Activated CD4-positive, alpha-beta T cell treated with anti-CD3 and anti-CD28 coated beads, Interleukin-2, amount 50 U/mL, for 4 hours (primary cell): ENCODE data around the gene ATP2C1.

Source experiments
- DNase-seq, 2 experiments: peaks; one replicate each; pipeline ENCODE4 v3.0.0-alpha.2; 2020

Gene ATP2C1

DNA sequence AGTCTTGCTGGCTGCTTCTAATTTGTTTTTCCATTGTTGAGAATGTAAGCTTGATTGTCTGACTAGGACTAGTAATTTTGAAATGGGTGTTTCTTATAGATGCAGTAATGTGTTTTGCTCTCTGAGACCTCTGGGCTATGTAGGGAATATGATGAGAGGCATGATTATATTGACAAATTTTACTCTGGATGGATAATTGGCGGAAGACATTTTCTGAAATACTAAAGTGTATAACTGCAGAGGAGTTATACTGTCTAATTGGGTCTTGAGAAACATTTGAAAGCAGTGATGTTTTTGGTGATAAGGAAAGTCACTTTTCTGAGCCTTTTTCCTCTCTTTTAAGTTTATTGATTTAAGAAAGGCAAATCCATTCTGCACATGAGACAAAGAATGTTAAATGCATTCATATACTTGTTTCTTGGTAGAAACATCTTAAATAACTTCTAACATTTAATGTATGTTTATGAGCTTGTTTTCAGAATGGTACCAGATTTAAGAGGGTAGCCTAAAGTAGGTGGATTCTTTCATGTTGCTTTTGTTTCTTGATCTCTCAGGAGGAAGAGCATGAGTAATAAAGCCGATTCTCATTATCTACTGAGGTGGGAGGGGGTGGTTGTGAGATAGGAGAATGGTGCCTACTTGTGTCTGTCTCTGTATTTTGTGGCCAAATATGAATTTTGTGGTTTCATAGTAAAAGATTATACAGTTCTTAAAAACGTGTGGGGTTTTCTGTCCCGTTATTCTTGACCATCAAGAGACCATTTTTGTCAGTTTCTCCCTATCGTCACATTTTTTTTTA, 2.0 kb downstream of the ATP2C1 start:
- DNase-seq, result no peak

DNA sequence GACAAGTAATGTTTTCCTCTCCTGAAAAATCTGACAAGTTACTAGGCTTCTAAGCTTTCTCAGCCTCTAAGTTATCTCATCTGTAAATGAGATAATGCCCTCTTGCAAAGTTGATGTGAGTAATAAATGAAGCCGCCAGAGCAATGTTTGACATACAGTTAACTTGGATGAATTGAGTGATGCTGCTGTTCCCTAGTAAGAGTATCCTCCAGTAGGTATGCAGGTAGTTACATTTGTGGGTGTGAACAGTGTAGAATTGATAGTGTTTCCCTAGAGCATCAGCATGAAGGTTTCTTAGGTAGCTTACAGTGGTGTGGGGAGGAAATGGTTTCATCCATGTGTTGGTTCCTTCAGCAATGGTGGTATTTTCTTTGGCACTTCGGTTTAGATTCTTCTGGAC, 3.4 kb downstream of the ATP2C1 start:
- DNase-seq, result no peak

DNA sequence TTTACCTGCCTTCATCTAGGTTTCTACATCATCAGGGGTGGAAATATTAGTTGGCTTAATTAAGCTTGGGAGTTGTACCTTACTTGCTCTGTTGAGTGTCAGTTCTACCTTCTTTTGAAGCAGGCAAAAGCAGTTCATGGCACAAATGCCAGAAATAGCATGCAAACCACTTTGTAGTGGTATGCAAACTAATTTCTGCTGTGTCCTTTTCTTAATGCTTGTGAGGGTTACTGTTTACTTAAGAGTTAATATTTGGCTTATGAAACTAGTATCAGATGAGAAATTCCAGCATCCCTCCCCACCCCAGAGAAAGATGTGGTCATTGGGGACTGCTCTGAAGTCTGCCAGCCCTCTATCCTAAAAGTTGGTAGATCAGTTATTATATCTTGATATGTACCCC, 7.1 kb downstream of the ATP2C1 start:
- DNase-seq, result no peak

DNA sequence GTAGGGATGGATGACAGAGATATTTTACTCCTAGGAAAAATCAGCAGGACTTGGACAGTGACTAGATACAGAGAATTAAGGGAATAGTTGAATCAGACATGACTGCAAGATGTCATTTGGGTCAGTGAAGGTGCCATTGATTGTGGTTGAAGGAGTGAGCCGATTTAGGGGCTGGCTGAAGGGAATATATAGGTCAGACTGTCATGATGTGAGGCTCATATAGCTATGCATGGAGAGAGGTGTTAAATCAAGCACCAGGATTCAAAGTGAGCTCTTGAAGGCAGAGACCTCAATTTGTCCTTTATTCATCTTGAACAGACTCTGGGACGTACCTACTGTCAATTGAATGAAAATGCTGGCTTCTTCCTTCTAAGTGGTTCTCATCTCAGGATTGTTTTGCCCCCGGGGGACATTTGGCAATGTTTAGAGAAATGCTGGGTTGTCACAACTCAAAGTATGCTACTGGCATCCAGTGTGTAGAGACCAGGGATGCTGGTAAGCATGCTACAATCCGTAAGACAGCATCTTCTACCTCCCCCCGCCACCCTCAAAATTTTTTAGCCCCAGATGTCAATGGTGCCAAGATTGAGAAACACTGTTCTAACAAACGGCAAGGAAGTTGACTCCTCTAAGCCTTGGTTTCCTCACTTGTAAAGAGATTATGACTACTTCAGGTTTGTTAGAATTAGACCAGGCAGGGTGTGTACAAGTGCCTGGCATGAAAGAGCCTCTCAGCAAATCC, 7.8 kb downstream of the ATP2C1 start:
- no peak for DNase-seq

DNA sequence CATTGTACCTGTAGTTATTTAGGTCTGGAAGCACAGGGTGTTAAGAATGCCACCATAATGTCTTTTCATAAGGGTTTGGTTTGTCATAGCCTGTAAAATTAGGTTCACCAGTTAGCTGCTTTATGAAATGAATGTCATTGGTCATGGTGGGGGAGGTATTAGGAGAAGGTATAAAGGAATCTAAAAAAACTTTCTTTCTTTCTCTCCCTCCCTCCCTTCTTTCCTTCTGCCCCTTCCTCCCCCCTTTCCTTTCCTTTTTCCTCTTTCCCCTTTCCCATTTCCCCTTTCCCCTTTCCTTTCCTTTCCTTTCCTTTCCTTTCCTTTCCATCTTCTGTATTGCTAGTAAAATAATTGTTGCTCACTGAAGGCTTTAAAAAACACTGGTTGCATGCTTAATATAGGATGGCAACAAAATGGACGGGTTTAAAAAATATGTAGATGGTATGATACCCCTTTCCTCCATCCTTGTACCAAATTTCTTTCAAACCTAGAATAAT, 9.6 kb downstream of the ATP2C1 start:
- DNase-seq, result no peak

DNA sequence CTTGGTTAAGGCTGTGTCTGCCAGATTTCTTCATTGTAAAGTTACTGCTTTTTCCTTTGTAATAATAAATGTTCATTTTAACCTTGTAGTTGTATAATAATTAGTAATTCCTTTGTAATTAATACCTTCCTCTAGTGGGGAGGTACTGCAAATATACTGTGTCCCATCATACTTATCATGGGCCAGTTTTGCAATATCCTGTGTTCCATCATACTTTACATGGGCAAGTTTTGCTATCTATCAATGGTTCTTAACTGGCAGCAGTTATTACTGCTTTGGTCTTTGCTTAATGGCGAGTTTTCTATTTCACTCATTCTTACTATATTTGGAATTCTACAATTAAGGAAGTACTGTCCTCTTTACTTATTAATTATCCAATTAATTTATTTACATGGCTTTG, 10.6 kb downstream of the ATP2C1 start:
- no peak for DNase-seq

DNA sequence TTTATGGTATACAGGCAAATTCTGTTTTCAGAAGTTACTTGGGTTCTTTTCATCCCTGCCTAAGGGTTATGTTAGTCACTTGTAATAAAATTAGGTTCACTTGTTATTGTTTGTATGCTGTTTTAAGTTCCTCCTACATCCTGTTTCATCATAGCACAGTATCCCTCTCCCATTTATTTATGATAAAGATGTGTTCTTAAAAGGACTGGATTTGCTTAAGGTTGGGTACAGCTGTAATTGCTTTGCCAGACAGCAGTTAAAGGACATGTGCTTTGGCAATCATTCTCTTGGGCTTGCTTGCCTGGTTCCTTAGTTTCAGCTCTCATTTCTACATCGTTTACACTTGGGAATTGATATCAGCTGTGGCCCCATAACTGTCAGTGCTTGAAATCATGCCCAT, 11.7 kb downstream of the ATP2C1 start:
- no peak for DNase-seq

DNA sequence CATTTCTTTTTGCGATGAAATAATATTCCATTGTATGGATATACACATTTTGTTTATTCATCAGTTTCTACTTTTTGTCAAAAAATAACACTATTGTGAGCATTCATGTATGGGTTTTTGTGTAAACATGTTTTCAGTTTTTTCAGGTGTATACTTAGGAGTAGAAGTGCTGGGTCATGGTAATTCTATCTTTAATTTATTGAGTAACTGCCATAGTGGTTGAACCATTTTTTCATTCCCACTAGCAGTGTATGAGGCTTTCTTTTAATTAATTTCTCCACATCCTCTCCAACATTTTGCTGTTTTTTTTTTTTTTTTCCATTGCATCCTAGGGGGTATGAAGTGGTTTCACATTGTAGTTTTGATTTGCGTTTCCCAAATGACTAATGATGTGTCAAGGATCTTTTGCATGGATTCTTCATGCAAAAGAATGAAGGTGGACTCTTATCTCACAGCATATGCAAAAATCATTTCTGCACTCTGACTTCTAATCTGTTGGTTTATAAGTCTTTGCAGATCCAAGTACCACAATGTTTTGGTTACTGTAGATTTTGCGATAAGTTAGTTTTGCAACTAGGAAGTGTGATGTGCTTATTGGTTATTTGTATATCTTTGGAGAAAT, 12.6 kb downstream of the ATP2C1 start:
- no peak for DNase-seq

DNA sequence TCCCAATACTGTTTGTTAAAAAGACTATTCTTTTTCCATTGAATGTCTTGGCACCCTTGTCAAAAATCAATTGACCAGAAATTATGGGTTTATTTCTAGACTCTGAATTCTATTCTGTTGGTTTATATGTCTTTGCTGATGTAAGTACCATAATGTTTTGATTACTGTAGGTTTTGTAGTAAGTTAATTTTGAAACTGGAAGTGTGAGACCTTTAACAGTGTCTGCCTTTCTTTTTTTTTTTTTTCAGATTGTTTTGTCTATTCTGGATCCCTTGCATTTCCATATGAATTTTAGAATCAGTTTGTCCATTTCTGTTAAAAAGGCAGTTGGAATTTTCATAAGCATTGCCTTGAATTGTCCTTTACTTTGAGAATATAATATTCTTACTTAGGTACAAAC, 13.6 kb downstream of the ATP2C1 start:
- no peak for DNase-seq

DNA sequence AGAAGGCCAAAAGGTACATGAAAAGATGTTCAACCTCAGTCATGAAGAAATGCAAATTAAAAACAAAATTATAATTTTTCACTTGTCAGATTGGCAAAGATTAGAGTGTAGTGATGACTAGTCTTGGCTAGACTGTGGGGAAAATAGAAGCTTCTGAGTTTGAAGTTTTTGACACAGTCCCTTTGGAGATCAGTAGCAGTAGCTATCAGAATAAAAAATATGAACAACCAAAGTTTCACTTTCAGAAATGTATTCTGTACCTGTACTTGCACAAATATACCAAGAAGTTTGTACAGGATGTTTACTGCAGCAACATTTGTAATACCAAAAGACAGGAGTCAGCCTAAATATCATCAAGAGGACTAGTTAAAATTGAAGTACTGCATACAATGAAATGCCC, 14.1 kb downstream of the ATP2C1 start:
- no peak for DNase-seq

DNA sequence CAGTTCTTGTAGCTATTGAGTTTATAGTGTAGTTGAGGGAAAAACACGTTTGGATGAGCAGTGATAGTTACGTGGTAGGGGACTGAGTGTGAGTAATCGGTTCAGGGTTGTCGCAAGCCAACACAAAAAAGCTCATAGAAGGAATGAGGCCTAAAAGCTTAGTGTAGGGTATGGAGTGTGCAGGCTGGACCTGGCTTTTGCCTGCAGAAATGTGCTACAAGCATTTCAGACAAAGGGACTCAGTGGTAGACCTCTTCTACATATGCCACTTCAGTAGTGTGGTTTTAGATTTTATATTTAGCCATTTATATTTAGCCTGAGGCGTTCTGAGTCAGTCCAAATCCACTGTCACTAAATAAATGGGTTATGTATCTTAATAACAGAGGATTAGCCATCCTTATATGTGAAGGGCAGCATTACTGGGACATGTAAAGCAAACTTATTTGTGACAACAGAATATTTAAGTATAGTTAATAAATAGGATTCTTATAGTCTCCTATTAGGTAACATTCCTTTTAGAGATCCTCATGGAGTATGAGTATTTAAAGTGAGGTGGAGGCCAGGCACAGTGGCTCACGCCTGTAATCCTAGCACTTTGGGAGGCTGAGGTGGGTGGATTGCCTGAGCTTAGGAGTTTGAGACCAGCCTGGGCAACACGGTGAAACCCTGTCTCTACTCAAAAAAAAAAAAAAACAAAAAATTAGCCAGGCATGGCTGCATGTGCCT, 21.8 kb downstream of the ATP2C1 start:
- no peak for DNase-seq

DNA sequence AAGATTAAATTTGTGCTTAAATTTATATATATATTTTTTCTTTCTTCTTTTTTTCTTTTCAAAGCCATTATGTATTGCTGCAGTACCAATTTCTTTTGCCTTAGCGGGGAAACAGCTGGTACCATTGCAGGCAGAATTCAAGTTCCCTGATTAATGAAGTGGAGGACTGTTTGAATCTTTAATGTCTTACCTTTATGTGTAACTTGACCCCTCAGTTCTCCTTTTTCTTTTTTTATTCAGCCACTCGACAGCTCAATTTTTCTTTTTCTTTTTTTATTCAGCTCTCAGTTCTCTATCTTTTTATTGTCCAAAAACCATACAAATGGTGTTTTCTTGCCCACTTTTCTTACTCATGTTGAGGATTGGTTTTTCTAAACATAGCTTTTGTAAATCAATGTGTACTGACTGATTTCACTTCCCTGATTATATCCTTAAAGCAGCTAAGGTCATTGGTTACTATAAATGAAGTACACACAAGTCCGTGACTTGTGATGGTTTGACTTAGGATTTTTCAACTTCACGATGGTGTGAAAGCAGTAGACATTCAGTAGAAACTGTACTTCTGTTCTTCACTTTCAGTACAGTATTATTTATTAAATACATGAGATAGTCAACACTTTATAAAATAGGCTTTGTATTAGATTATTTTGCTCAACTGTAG, 22.8 kb downstream of the ATP2C1 start:
- no peak for DNase-seq

DNA sequence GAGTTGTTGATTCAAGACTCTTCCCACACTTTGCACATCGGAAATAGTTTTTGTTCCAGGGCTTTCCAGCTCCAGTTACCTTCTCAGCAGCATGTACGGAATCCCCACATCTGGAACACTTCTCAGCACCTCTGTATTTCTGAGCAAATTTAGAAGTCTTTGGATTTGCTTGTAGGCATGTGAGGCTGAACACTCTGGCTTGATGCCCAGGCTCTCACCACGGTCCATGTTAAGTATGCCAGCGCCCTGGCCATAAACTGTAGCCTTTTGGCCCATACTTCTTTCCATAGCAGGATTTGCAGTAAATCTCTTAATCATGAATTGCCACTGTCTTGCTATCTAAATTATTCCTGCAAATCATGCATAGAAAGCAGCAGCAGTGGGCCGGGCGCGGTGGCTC, 24.4 kb downstream of the ATP2C1 start:
- no peak for DNase-seq

DNA sequence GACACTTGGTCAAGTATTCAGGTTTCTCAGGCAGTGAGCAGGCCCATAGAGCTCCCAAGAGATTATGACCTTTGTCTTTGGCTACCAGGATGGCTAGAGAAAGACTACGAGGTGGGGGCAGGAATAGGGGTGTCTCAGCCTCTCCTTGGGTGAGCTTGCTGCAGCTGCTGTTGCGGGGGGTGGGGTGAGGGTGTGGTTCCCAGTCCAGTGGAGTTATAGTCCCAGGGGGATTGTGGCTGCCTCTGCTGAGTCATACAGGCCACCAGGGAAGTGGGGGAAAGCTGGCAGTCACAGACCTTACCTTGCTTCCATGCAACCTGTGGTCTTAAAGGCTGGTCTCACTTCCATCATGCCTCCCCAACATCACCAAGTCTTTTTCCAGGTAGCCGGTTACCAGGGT, 31.7 kb downstream of the ATP2C1 start:
- DNase-seq, result no peak

DNA sequence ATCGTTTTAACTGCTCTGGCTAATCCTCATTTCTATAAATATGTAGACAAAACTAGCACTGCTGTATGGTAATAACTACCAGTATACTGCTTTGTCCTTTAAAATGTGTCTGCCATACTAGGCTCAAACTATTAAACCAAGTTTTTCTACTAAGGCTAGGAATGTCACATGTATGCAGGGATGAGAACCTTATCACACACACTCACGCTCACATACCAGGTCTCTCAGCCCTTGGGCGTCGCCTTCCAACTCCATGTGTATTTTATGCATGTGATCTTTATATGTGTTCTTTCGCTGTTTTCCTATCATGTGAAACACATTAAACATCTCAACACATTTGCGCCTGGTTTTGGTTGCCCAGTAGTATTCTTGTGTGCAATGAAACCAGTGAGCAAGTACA, 32.6 kb downstream of the ATP2C1 start:
- no peak for DNase-seq

DNA sequence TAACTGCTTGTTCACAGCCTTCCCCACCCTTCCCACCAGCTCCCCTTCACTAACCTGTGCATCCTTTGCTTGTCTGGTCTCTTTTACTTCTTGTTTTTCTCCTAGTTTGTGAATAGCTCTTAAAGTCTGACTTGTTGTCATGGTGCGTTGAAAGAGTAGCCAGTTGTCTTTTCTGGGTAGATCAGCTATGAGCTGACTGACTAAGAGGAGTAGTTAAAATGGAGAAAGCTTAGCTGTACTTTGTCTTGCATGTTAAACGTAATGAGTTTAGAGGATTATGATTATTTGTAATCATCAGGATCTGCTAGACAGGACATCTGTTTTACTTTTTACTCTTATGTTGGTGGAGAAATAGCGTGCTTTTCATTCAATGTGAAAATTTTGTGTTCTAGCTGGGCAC, 35.9 kb downstream of the ATP2C1 start:
- no peak for DNase-seq

DNA sequence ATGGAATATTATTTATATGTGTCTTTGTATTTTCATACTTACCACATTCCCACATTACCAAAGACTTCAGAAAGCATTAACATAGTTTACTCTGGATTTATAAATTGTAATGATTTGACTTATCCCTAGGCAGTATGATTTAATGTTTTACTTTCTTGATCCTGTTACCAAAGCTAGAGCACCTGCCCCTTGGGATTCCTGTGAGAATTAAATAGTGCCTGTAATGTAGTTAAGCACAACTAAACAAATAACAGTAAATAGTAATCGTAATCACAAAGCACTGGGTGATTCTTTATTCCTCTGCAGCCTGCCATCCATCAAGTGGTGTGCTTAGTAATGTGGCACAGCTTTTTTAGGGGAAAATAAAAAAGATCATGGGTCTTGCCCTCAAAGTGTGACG, 39.1 kb downstream of the ATP2C1 start:
- no peak for DNase-seq

DNA sequence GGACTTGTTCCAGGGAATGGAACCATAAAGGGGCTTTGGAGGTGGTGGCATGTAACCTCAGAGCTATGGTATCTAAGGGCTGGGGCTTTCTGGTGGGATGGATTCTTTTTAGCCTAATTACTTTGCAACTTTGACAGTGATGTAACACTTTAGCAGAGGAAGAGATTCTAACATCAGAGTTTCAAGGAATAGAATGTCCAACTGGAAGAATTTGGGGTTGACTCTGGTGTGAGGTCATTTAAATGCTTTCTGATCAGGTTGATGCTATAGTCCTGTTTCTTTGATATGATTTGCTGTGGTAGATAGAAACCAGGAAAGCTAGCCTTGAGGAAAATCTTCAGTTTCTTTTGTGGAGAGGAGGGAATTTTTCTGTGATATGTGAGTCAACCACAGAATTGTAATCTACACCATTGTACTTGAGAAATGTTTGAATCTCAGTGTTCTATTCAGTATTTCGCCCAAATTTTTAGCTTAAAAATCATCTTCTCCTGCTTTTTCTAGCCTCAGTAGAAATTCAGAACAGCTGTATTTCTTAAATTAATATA, 40.0 kb downstream of the ATP2C1 start:
- no peak for DNase-seq

DNA sequence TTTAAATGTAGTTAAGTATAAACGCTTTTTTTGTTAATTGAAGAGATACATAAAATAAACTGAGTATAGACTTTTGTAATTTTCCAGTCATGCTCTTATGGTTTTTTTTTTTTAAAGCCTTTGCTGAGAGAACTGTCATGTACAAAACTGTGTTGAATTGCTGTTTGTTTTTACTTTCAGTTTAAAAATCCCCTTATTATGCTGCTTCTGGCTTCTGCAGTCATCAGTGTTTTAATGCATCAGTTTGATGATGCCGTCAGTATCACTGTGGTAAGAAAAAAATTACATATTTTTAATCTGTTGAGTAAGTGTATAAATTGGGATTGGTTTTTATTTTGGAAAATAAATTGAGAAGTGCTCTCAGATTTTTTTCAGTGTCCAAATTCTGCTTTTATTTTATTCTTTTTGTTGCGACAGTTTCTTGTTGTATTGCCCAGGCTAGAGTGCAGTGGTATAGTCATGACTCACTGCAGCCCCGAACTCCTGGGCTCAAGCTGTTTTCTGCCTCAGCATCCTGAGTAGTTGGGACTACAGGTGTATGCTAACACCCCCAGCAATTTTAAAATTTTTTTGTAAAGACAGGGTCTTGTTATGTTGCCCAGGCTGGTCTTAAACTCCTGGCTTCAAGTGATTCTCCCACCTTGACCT, 40.7 kb downstream of the ATP2C1 start:
- DNase-seq, result no peak

DNA sequence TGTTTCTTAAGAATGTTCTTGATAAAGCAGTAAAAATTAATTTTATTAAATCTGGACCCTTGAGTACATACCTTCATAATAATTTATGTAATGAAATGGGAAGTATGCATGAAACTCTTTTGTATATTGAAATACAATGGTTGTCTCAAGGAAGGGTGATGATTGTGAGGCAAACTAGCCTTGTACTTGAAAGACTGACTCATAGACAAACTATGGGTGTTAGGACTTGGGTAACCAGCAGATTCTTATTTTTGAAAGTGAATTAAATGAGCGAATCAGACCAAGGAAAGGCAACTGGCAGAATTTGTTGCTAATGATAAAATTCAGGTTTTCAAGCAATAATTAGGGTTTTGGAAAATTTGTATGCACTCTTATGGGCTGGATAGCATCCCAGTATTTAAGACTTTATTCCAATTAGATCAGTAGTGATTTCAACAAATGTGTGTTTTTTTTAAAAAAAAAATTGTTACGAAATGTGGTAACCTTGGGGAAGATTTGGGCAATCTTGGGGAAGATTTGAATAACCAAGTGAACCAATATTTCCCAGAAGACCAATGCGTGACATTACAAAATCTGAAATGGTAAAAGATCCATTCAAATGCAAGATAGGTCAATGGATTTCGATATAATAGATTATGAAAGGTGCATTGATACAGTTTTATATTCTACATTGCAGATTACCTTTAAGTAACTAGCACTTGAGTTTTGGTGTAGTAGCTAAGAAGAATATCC, 42.0 kb downstream of the ATP2C1 start:
- no peak for DNase-seq

DNA sequence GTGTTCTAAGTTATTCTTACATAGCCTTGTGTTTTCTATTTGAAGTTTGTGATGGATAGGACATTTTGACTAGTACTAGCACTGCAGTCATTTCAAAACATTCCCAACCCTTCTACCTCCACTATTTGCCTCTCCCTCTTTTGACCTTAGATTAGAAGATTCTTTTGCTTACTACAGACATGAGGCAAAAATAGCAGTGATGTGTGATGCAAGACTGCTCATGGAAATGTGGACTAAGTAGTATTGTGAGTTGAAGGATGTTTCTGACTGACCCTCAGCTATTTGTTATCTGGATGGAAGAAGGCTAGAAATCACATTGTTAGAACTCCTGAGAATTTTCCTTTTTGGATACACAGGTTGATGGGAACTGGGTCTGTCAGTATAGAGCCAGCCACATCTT, 45.9 kb downstream of the ATP2C1 start:
- DNase-seq, result no peak
